Hematopoietic multipotent progenitor cell treated with erythropoietin and hydrocortisone succinate and interleukin-3 and kit ligand, for 17 days (in vitro differentiated cells): ENCODE data around the gene COG6.

ENCODE experiments used
- DNase-seq: peaks from one replicate; pipeline ENCODE4 v3.0.0-alpha.2; 2015; ENCODE audit warnings: low spot score

Gene COG6

DNA sequence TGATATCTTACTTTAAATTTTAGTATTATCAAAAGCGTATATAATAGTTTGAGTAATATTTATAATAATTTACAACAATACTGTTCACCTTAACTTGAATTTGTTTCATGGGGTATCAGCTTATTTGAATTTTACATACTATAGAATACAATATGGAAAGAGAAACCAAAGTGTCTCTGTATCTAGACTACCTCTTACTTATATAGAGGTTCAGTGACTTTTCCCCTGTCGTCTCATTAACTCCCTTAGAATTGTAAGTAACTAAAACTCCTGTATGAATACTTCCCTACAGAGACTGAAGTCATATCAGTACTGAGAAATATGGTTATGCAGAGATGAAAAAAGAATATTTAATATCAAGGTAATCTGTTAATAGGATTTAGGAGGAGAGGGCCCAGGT, 26.8 kb downstream of the COG6 start:
- no peak for DNase-seq

GRCh38 chr13:39682788-39683187, 27.3 kb downstream of the COG6 start:
- no peak for DNase-seq

- DNase-seq = peak; percentile 24
These were observed 29.2 kb downstream of the COG6 start for GRCh38 chr13:39684531-39685137.

- DNase-seq = no peak
These were observed 30.2 kb downstream of the COG6 start for GRCh38 chr13:39685652-39686051.

DNA sequence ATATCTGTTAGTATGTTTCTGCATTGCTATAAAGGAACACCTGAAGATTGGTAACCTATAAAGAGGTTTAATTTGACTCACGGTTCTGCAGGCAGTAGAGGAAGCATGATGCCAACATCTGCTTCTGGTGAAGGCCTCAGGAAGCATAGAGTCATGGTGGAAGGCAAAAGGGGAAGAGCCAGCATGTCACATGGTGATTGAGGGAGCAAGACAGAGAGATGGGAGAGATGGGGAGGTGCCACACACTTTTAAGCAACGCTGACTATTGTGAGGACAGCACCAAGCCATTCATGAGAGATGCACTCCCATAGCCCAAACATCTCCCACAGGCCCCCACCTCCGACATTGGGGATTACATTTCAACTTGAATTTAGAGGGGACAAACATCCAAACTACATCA, 32.8 kb downstream of the COG6 start:
- no peak for DNase-seq

DNA sequence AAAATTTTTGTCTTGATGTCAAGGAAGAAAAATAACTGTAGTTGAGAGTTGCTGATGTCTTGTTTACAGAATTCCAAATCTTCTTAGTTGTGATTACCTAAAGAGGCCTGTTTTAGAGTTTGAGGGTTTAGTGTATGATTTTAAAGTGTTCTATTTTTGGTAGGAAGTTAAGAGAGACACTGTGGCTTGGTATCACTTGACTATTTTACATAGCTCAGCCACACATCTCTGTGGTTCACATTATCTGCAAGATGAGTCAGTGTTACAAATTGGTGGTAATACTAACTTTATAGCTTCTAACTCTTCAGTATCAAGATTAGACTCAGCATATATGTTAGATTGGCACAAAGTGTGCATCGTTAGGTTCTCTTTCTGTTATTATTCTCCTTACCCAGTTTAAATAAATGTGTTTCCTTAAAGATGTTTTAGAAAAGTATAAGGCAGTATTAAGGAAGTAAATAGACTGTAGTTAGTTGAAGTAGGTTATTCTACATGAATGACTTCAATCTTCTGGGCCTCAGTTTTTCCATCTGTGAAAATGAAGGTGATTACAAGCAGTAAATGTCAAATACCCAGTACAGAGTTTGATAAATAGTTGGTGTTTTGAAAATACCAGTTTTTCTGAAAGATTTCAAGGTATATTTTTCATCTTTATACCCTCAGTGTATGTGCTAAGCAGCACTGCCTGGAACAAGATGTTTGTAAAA, 33.4 kb downstream of the COG6 start:
- DNase-seq = no peak

DNA sequence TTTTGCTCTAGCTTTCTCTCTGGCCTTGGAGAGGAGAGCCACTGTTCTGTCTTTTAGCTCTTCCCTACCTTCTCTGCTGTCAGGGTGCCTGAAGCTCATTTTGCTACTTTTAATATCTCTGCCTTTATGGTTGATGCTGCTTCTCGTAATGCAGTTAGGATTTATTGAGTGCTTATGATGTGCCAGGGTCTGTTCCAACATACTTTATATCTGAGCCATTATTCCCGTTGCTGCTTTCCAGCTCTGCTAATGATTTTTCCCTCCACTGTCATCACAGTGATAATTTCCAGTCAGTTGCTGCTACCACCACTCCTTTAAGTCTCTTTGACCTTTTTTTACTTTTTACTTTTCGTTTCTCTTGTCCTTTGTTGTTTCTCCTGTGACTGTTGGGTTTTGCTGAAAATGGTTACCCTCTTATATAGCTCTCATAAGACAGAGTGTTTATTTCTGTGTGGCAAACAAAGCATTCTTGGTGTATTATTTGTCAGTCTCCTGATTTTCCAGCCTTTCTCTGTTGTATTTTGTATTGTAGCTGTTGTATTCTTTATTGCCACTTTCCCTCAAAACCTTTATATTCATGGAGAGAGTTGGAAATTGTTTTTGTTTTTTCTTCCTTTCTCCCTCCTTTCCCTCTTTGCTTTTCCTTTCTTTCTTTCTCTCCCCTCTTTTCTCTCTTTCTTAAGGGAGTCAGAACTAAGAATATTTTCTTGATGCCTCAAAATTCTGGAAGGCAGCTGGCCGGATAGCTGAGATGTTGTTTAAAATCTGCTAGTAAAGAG, 37.4 kb downstream of the COG6 start:
- no peak for DNase-seq

DNA sequence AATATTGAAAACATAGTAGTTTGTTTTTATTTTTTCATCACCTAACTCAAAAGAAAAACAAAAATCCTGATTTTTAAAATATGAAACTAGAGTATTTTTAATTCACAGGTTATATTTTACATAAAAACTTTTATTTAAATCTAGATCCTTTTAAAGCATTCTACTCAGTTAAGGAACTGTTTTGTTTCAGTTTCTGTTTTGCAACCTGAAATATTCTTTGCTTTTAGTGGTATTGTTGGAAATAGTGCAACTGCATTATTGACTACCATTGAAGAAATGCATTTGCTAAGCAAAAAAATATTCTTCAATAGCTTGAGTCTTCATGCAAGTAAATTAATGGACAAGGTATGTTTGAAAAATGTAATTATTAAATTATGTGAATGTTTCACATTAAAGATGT, 43.8 kb downstream of the COG6 start:
- DNase-seq = no peak

GRCh38 chr13:39712626-39713025, 57.2 kb downstream of the COG6 start:
- DNase-seq = no peak

GRCh38 chr13:39729156-39729555, 73.7 kb downstream of the COG6 start:
- no peak for DNase-seq

GRCh38 chr13:39734952-39735351, 79.5 kb downstream of the COG6 start:
- DNase-seq = no peak

- no peak for DNase-seq
These were observed 81.6 kb downstream of the COG6 start for GRCh38 chr13:39737047-39737446.

GRCh38 chr13:39740761-39741160, 85.3 kb downstream of the COG6 start:
- DNase-seq = no peak

- DNase-seq = no peak
These were observed 93.5 kb downstream of the COG6 start for GRCh38 chr13:39748961-39749360.

- no peak for DNase-seq
These were observed 94.1 kb downstream of the COG6 start for GRCh38 chr13:39749528-39749927.

DNA sequence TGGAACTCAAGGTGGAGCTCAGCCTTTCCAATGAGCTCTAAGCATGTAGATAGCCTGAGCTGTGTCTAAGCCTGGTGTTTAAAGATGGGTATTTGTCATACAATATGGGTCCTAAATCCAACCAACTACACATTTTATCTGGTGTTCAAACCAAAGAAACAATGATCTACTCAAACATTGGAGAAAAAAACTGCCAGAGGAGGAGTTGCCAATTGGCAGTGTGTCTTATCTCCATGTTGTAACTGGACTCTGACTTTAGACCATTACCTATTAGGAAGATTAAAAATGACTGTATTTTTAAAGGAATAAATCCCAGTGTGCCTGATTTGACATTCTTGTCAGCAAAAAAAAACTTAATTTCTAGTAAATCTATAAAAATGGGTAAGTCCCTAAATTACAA, 96.3 kb downstream of the COG6 start:
- DNase-seq = no peak

DNA sequence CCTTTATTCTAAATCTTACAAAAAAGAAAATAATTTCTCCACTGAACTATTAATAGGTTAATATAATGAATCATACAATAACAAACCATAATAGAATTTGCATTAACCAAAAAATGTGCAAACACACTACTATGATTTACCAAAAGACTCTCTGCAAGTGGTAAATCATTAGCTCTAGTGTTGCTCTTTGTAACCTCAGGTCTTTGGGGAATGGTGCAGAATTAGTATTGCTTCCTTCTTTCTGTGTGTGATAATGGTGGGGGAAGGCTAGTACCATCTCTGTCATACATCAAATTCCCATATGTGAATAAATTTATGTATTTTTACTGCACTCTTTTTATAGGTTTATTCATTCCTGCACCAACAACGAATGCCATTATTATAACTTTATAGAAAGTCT, 105.1 kb downstream of the COG6 start:
- no peak for DNase-seq

DNA sequence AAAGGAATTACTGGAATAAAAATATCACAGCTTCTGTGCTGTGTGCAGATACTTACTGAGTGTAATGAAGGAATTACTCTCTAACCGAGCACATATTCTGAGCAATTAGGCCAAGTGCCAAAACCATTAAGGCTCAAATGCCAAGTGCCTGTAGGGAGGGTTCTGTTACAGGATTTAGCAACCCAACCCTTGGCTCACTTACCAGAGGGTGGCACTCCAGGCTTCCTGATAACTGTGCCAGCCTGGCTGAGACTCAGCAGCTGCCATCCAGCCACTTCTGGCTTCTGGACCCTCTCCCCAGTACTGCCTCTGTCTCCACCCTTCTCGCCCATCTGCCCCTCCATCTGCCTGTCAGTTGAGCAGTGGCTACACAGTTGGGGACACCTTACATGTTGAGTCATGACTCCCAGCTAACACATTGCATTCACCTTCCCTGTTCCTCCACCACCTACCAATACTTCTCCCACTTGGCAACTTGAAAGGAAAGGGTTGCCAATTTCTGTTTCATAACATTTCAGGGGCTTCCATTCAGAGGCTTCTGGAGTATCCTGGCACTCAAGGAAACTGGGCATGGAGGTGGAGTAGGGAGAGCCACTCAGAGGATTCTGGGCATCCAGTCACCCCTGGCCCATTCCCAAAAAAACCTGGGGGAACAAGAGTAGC, 110.5 kb downstream of the COG6 start:
- DNase-seq = no peak

DNA sequence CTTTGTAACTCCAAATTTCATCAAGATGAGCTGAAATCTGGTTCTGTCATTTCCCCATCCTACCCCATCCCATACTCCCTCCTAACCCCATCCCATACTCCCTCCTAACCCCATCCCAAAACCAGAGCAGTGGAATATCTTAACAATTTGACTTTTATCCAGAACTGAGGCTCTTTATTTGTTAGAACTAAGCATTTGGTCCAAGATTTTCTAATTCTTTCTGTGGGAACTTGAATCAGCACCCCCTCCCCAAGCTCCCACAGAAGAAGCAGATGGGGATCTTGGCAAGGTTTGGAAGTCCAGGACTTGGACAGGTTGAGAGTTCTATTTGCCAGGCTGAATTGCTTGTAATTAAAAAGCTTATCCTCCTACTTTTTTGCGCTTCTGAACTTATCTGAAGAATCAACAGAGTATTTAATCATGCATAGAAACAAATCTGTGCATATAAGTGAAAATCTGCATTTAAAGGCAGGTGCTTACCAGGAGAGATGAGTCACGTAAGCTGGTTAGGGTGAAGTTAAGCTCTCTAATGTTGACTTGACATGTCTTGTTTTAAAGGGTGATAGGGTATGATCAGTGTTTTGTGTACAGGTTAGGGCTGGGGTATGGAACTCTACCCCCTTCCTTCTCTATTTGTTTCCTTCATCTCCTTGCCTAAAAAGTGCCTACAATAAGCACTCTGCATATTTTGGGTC, 111.1 kb downstream of the COG6 start:
- DNase-seq = no peak

- DNase-seq = no peak
These were observed 112.5 kb downstream of the COG6 start for GRCh38 chr13:39767791-39768517.

DNA sequence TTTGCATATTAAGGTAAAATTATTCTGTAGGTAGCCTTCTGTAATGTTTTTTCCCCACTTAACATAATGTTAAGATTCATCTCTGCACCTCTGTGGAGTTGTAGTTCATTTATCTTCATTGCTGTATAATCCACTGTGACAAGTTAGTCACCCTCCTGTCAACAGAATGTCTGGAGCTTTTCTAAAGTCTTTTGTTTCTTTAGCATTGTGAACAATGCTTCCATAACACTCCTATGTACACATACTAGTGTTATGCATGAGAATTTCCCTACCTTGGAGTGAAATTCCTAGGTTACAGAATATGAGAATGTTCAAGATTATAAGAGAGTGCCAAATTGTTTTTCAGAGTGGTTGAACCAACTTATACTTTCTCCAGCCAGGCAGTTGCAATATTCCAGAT, 113.5 kb downstream of the COG6 start:
- no peak for DNase-seq
